ENCODE results near the gene RNF34. TPM values are rescaled to one million over a fixed set of nuclear protein-coding genes. Genes with fewer than 3 reads are reported as not detected.

Gene RNF34
- total RNA-seq, 4 donors from 2014 or later, result 46.8 to 63.2 (median 49.8) TPM

DNA sequence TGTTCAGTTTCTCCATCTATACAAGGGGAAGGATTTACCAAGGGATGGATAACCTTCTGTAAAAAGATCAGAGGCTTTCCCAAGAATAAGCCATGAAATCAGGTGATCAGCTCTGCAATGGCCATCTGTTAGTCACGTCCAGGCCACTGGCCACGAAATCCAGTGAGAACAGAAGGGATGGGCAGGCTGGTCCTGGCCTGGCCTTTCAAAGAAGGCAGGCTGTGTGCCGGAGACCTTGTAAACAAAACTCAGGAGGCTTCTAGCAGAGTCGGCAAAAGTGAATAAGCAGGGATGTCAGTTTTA is 68.5 kb downstream of the RNF34 start:
- 63% methylated on average over 4 of the region's 4 CpGs; no CpG with 5 or more reads in 1 of the 2 donors for WGBS, 2 donors (ENCODE audit: low coverage in 1 of 2)
- H3K4me1 ChIP-seq, result peaks cover 0 to 24% (median 19%) of the 10 kb centered on the region in 4 donors
- no peak overlapping the region for H3K4me3 ChIP-seq
- intact Hi-C loops (cut with DNase I; ENCODE audit: low total_unique reads) (no loop called here), in situ Hi-C loops (cut with MboI; ENCODE audit: low pct_ligation_motif_present in 1 of 4, low pct_unique_long_range_greater_than_20kb in 1 of 4, low sequenced_read_pairs in 3 of 4) (no loop called here)
- no peaks in the 10 kb centered on the region for H3K36me3 ChIP-seq
- H3K27me3 ChIP-seq, result no peaks in the 10 kb centered on the region
- no peak for DNase-seq
- H3K27ac ChIP-seq, result peak overlapping the region in 1 of 4 donors; percentile 93
- no peaks in the 10 kb centered on the region for H3K9me3 ChIP-seq
- no peak for TF ChIP-seq POLR2AphosphoS5 (IDR thresholded peaks at IDR 0.05)
- TF ChIP-seq POLR2A (IDR thresholded peaks at IDR 0.05), result no peak
- TF ChIP-seq EP300 (IDR thresholded peaks at IDR 0.05; ENCODE audit: low read depth), result no peak
- TF ChIP-seq, protein P1, sequence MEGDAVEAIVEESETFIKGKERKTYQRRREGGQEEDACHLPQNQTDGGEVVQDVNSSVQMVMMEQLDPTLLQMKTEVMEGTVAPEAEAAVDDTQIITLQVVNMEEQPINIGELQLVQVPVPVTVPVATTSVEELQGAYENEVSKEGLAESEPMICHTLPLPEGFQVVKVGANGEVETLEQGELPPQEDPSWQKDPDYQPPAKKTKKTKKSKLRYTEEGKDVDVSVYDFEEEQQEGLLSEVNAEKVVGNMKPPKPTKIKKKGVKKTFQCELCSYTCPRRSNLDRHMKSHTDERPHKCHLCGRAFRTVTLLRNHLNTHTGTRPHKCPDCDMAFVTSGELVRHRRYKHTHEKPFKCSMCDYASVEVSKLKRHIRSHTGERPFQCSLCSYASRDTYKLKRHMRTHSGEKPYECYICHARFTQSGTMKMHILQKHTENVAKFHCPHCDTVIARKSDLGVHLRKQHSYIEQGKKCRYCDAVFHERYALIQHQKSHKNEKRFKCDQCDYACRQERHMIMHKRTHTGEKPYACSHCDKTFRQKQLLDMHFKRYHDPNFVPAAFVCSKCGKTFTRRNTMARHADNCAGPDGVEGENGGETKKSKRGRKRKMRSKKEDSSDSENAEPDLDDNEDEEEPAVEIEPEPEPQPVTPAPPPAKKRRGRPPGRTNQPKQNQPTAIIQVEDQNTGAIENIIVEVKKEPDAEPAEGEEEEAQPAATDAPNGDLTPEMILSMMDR (IDR thresholded peaks at IDR 0.05), result no peak

DNA sequence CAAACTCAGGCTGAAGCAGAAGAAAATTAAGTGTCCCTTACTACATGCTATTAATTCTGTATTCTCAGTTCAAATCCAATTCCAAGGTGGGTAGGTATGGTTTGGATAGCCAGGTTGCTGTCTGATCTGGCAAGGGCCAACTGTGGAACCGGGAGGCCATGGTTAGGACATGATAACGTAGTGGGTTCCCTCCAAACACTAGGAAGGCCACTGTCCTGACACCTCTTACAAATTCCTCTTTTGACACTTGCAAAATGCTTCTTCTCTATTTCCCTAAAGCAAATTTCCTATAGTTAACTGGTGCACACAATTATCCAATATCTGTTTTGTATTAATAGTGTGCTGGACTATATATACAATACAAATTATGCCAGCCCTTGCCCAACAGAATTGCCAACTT is 70.8 kb downstream of the RNF34 start:
- in situ Hi-C loops (cut with MboI; ENCODE audit: low pct_ligation_motif_present in 1 of 4, low pct_unique_long_range_greater_than_20kb in 1 of 4, low sequenced_read_pairs in 3 of 4), result no loop called here
- 82 to 83% methylated on average over 2 of the region's 2 CpGs for WGBS, 2 donors (ENCODE audit: low coverage in 1 of 2)
- no peaks in the 10 kb centered on the region for H3K27me3 ChIP-seq
- no peak overlapping the region for H3K4me3 ChIP-seq
- intact Hi-C loops (cut with DNase I; ENCODE audit: low total_unique reads), result no loop called here
- H3K4me1 ChIP-seq, result peaks cover 0 to 17% (median 12%) of the 10 kb centered on the region in 4 donors
- TF ChIP-seq EP300 (IDR thresholded peaks at IDR 0.05; ENCODE audit: low read depth) (no peak), POLR2A (IDR thresholded peaks at IDR 0.05) (no peak), POLR2AphosphoS5 (IDR thresholded peaks at IDR 0.05) (no peak)
- TF ChIP-seq, protein P1 (IDR thresholded peaks at IDR 0.05), result no peak
- DNase-seq, result no peak
- no peak overlapping the region for H3K27ac ChIP-seq
- no peaks in the 10 kb centered on the region for H3K9me3 ChIP-seq
- H3K36me3 ChIP-seq, result no peaks in the 10 kb centered on the region

DNA sequence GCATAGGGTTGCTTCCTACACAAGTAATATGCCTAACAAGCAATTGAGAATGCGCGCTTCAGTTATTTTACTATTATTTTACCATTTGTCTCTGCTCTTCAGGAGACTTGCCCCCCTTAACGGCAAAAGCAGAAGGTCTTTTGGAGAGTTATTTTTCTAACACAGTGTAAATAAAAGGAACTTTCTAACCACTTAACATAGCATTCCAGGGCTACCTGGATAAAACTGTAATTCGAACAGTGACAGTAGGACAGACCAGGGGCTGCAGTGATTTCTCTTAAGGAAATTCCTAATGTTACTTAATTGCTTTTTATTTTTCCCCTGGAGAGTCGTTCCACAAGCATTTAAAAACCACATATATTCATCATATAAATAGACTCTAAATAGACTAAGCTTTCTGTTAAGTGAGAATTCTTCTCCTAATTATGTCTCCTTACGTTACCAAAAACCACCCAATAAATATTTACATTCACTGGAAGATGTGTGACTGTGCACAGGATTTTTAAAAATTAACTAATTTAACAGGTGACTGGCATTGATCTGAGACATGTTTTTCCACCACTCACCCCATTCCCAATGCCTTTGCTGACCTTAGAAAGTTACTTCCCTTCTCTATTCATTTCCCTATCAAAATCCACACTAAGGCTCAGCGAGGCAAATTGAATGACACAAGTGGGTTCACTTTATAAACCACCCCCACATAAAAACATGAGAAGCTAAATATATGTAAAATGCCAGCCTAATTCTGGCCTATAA is 72.4 kb downstream of the RNF34 start:
- no peak for DNase-seq
- Histone ChIP-seq H3K4me3 (no peak overlapping the region), H3K27me3 (no peaks in the 10 kb centered on the region), H3K9me3 (no peaks in the 10 kb centered on the region), H3K27ac (no peak overlapping the region), H3K4me1 (peaks cover 0 to 10% (median 8%) of the 10 kb centered on the region in 4 donors), H3K36me3 (no peaks in the 10 kb centered on the region)
- 77 to 80% methylated on average over 4 to 7 of the region's 7 CpGs for WGBS, 2 donors (ENCODE audit: low coverage in 1 of 2)
- in situ Hi-C loops (cut with MboI; ENCODE audit: low pct_ligation_motif_present in 1 of 4, low pct_unique_long_range_greater_than_20kb in 1 of 4, low sequenced_read_pairs in 3 of 4), result no loop called here
- no peak for TF ChIP-seq POLR2A (IDR thresholded peaks at IDR 0.05)
- intact Hi-C loops (cut with DNase I; ENCODE audit: low total_unique reads), result no loop called here

Other genes starting within 250 kb of the RNF34 start
- gene P2RX4, start 190.0 kb upstream of the RNF34 start, total RNA-seq, result 100 to 1,000 TPM; 103 to 435 (median 217) TPM
- 100 to 1,000 TPM in 1 of 4 donors, 10 to 100 TPM in 3; 17.5 to 155 (median 47.7) TPM for gene CAMKK2, start 103.4 kb upstream of the RNF34 start, total RNA-seq
- 100 to 1,000 TPM; 101 to 184 (median 129) TPM for gene ANAPC5, start 47.7 kb upstream of the RNF34 start, total RNA-seq
- 10 to 100 TPM in 3 of 4 donors, 1 to 10 TPM in 1; 7.2 to 39.3 (median 15.2) TPM for gene KDM2B, start 180.9 kb downstream of the RNF34 start, total RNA-seq
- 1 to 10 TPM; 7.5 to 9.1 (median 8.2) TPM for gene ORAI1, start 226.4 kb downstream of the RNF34 start, total RNA-seq